Left ventricle myocardium inferior (tissue), 1 donor: ENCODE data around the gene AMT. TPM values are rescaled to one million over a fixed set of nuclear protein-coding genes. Genes with fewer than 3 reads are reported as not detected.
"Not testable (repeated sequence)": the region's sequence is repeated elsewhere in the genome, so short reads cannot be mapped to it uniquely, and the experiment has no call there.

Source experiments
- DNase-seq: peaks from one replicate; pipeline ENCODE4 v3.0.0-alpha.2; 2020
- H3K27ac ChIP-seq: fragments of 200-600 bp; replicated peaks from 2 replicates; pipeline ENCODE4 v1.8.0; 2021
- H3K27me3 ChIP-seq: fragments of 200-600 bp; 2 replicates; pipeline ENCODE4 v1.8.0; 2021; ENCODE audit warnings: low read depth
- H3K36me3 ChIP-seq: fragments of 200-600 bp; 2 replicates; pipeline ENCODE4 v1.8.0; 2021
- H3K4me1 ChIP-seq: fragments of 200-600 bp; 2 replicates; pipeline ENCODE4 v1.8.0; 2021
- H3K4me3 ChIP-seq: fragments of 200-600 bp; 2 replicates; pipeline ENCODE4 v1.8.0; 2021; ENCODE audit warnings: mild to moderate bottlenecking, moderate library complexity
- H3K9me3 ChIP-seq: fragments of 200-600 bp; replicated peaks from 2 replicates; pipeline ENCODE4 v1.8.0; 2021
- intact Hi-C: fragments of 100-400 bp; cut with micrococcal nuclease; formaldehyde crosslinking; loops from one replicate; pipeline ENCODE4 v1.11.0; 2022
- total RNA-seq: library from RNA; stranded (reverse); fragmentation: NEBNext Ultra II Directional; extraction: Animal tissue kit (Norgen Biotek cat#: 25700); gene quantifications from one replicate; pipeline ENCODE4 v1.2.1, GENCODE V29; 2021
- TF ChIP-seq, protein P1 (sequence below): fragments of 200-600 bp; IDR thresholded peaks from 2 replicates; pipeline ENCODE4 v1.8.0; 2021; ENCODE audit warnings: antibody characterized with exemption, mild to moderate bottlenecking, borderline replicate concordance
- donor health status: DM: no; HTN: yes; CAD: no; lungs with severe emphysema.

AMT gene
- total RNA-seq, 1 donor from 2014 or later = 29.0 TPM

DNA sequence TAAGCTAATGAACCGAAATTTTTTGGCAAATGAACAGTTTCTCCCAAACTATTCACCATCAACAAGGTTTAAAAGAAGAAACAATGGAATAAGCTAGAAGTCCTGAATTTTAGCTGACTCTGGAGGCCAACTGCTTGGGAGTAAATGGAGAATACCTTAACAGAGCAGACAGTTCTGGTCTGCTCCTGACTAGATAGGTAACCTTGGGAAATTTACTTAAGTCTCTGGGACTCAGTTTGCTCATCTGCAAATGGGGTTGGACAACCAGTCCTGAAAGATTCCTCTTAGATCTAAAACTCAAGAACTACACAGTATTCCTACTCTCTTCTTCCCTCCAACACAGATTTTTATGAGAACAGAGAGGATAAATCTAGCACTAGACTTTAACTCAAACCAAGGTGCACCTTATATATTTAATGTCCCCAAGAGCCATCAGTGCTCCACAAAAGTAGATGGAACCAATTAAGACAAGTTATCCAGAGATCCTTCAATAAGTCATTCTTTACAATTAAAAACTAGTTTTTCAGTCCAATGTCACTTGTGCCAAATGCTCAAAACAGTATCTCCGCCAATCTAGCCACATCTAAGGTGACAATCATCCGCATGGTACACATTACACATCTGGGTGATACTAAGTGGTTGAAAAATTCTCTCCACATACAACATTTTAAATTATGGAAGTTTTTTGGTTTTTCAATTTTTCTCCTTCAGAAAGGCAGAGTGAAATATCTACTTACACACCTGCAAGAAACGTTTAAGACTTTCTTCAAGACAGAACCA, 12.0 kb downstream of the AMT start:
- Histone ChIP-seq H3K27ac (peak overlapping the region; percentile 98), H3K4me1 (peaks cover 93% of the 10 kb centered on the region)
- intact Hi-C loops = no loop called here

GRCh38 chr3:49406571-49407565, 15.4 kb downstream of the AMT start:
- no peaks in the 10 kb centered on the region for H3K9me3 ChIP-seq
- no peak for DNase-seq
- H3K27me3 ChIP-seq = no peaks in the 10 kb centered on the region
- intact Hi-C loops = no loop called here
- peaks cover 93% of the 10 kb centered on the region for H3K4me1 ChIP-seq
- peaks cover 12% of the 10 kb centered on the region for H3K36me3 ChIP-seq
- H3K27ac ChIP-seq = peak overlapping the region; percentile 57
- TF ChIP-seq, protein P1, sequence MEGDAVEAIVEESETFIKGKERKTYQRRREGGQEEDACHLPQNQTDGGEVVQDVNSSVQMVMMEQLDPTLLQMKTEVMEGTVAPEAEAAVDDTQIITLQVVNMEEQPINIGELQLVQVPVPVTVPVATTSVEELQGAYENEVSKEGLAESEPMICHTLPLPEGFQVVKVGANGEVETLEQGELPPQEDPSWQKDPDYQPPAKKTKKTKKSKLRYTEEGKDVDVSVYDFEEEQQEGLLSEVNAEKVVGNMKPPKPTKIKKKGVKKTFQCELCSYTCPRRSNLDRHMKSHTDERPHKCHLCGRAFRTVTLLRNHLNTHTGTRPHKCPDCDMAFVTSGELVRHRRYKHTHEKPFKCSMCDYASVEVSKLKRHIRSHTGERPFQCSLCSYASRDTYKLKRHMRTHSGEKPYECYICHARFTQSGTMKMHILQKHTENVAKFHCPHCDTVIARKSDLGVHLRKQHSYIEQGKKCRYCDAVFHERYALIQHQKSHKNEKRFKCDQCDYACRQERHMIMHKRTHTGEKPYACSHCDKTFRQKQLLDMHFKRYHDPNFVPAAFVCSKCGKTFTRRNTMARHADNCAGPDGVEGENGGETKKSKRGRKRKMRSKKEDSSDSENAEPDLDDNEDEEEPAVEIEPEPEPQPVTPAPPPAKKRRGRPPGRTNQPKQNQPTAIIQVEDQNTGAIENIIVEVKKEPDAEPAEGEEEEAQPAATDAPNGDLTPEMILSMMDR = no peak
- peak overlapping the region; percentile 20 for H3K4me3 ChIP-seq

More for the DNA sequence above, 12.0 kb downstream of the AMT start:
- Histone ChIP-seq H3K4me3 (peak overlapping the region; percentile 87), H3K27me3 (no peaks in the 10 kb centered on the region), H3K36me3 (peaks cover 15% of the 10 kb centered on the region), H3K9me3 (no peaks in the 10 kb centered on the region)
- TF ChIP-seq, protein P1 = no peak
- DNase-seq = no peak

DNA sequence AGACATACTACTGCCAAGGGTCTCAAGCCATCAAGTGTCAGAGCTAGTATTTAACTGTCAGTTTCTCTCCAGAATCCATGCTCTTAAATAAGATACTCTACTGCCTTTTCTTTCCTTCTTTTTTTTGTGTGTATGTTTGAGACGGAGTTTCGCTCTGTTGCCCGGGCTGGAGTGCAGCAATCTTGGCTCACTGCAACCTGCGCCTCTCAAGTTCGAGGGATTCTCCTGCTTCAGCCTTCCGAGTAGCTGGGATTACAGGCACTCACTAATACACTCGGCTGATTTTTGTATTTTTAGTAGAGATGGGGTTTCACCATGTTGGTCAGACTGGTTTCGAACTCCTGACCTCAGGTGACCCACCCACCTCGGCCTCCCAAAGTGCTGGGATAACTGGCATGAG, 16.7 kb downstream of the AMT start:
- intact Hi-C loops, DNase-seq, H3K27me3 ChIP-seq, H3K9me3 ChIP-seq: not testable (repeated sequence)
- Histone ChIP-seq H3K36me3 (peaks cover 12% of the 10 kb centered on the region), H3K4me3 (peak overlapping the region; percentile 3), H3K27ac (peak overlapping the region; percentile 57), H3K4me1 (peaks cover 96% of the 10 kb centered on the region)

DNA sequence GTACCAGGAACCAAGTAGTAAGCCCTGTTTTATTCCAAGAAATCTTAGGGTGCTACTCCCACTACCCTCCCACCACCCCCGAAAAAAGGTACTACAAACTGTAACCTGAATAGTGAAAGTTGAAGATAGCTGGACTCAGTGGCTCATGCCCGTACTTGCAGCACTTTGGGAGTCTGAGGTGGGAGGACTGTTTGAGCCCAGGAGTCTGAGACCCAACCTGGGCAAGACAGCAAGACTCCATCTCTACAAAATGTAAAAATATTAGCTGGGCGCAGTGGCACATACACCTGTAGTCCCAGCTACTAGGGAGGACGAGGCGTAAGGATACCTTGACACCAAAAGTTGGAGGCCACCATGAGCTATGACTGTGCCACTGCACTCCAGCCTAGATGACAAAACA, 18.4 kb downstream of the AMT start:
- Histone ChIP-seq H3K27me3 (no peaks in the 10 kb centered on the region), H3K36me3 (peaks cover 12% of the 10 kb centered on the region), H3K4me1 (peaks cover 96% of the 10 kb centered on the region), H3K4me3 (no peak overlapping the region), H3K9me3 (no peaks in the 10 kb centered on the region), H3K27ac (no peak overlapping the region)
- no peak for DNase-seq
- TF ChIP-seq, protein P1 = no peak
- intact Hi-C loops = no loop called here

GRCh38 chr3:49401766-49402165, 20.5 kb downstream of the AMT start:
- Histone ChIP-seq H3K9me3 (no peaks in the 10 kb centered on the region), H3K27ac (no peak overlapping the region), H3K27me3 (no peaks in the 10 kb centered on the region), H3K4me1 (peaks cover 96% of the 10 kb centered on the region), H3K4me3 (no peak overlapping the region), H3K36me3 (peaks cover 13% of the 10 kb centered on the region)
- TF ChIP-seq, protein P1 = no peak
- intact Hi-C loops = no loop called here
- no peak for DNase-seq
